ENCODE data around the gene CAPN14.

The CAPN14 gene

GRCh38 chr2:31137211-31138036 is 79.9 kb downstream of the CAPN14 start:
- DNase-seq = no peak

- no peak for DNase-seq
Observed at GRCh38 chr2:31136732-31137131, 80.6 kb downstream of the CAPN14 start.

GRCh38 chr2:31136000-31136399 is 81.3 kb downstream of the CAPN14 start:
- no peak for DNase-seq

- no peak for DNase-seq
Observed at GRCh38 chr2:31134480-31134879, 82.8 kb downstream of the CAPN14 start.

GRCh38 chr2:31132786-31133185 is 84.5 kb downstream of the CAPN14 start:
- DNase-seq = no peak

GRCh38 chr2:31131871-31132270 is 85.4 kb downstream of the CAPN14 start:
- no peak for DNase-seq

- no peak for DNase-seq
Observed at GRCh38 chr2:31129375-31130171, 87.7 kb downstream of the CAPN14 start.

- DNase-seq = no peak
Observed at GRCh38 chr2:31127931-31128330, 89.4 kb downstream of the CAPN14 start.

- no peak for DNase-seq
Observed at GRCh38 chr2:31125918-31126695, 91.2 kb downstream of the CAPN14 start.

- DNase-seq = no peak
Observed at GRCh38 chr2:31124904-31125303, 92.4 kb downstream of the CAPN14 start.

All from CD4-positive, alpha-beta T cell treated with Interleukin-10 for 1 hour (primary cell).